Ovary (tissue), 9 donors: ENCODE measurements around the gene UQCC2. TPM values are rescaled to one million over a fixed set of nuclear protein-coding genes. Genes with fewer than 3 reads are reported as not detected.

Experiments used
- DNase-seq, 5 donors: peaks; one replicate each; pipeline ENCODE4 v3.0.0-alpha.2; 2019 to 2020
- H3K27ac ChIP-seq, 2 donors: fragments of 200-600 bp; one replicate each; pipeline versions ENCODE4 v1.5.1 to v1.8.0; 2019 to 2022
- H3K27me3 ChIP-seq: fragments of 200-600 bp; one replicate; pipeline ENCODE4 v1.8.0; 2022
- H3K36me3 ChIP-seq: fragments of 200-600 bp; sonication (generic); one replicate; pipeline ENCODE4 v1.5.1; 2019
- H3K4me1 ChIP-seq: one replicate; pipeline ENCODE4 v1.8.1; 2013; ENCODE audit warnings: mild to moderate bottlenecking, moderate library complexity; ENCODE audit not compliant: insufficient read depth
- H3K4me3 ChIP-seq: fragments of 200-600 bp; sonication (generic); one replicate; pipeline ENCODE4 v1.5.1; 2017
- H3K9me3 ChIP-seq, 2 donors: fragments of 200-600 bp in 1 of 2; sonication (generic) in 1 of 2; one replicate each; pipeline versions ENCODE4 v1.5.1 to v1.8.1; 2013 to 2019; ENCODE audit warnings: mild to moderate bottlenecking in 1 of 2, moderate library complexity in 1 of 2
- CTCF ChIP-seq, 3 donors: fragments of 450-650 bp in 2 of 3; fragments of 200-600 bp in 1 of 3; IDR thresholded peaks; one replicate each; pipeline versions ENCODE4 v1.5.1 to v1.8.0; 2016 to 2022; ENCODE audit warnings: antibody characterized with exemption in 3 of 3, mild to moderate bottlenecking in 1 of 3
- EP300 ChIP-seq: sonication (generic); formaldehyde crosslinking; IDR thresholded peaks from one replicate; pipeline ENCODE4 v1.6.1; 2017; ENCODE audit warnings: antibody characterized with exemption
- POLR2A ChIP-seq: fragments of 450-650 bp; IDR thresholded peaks from one replicate; pipeline ENCODE4 v1.6.1; 2017; ENCODE audit warnings: antibody characterized with exemption, mild to moderate bottlenecking, moderate library complexity
- WGBS, 3 donors: extraction: QIAGEN DNeasy Blood & Tissue Kit in 1 of 3; methylation state at CpG; one replicate each; pipeline versions ENCODE4 v1.1.5 to v1.1.7; 2013 to 2017; 5-methylcytosine and 5-hydroxymethylcytosine counted together
- intact Hi-C, 4 donors: fragments of 100-400 bp; cut with DNase I; formaldehyde crosslinking; loops; one replicate each; pipeline versions ENCODE4 v1.11.0 to v1.15.1; 2022 to 2023
- polyA plus RNA-seq, 2 donors: library from polyadenylated mRNA; stranded (reverse); fragments of 200-250 nt in 1 of 2; fragments of 350-450 nt in 1 of 2; fragmentation: Illumina TruSeq in 1 of 2; extraction: RNeasy Lipid Tissue Mini Kit (QIAGEN cat#74804) in 1 of 2; gene quantifications; one replicate each; pipeline ENCODE4 v1.2.3, GENCODE V29; 2013 to 2014
- total RNA-seq, 7 donors: library from RNA; depleted of rRNA in 2 of 7; stranded (reverse); fragments of >200 nt in 2 of 7; fragmentation: NEBNext Ultra II Directional in 3 of 7; extraction: Animal tissue kit (Norgen Biotek cat#: 25700) in 3 of 7; gene quantifications; one replicate each; pipeline versions ENCODE4 v1.1.0 to v1.2.4, GENCODE V29; 2016 to 2023
- donor health status: DM: no; HTN: no; CAD: no; lungs with moderate emphysema.
- donor health status: DM: no; HTN: no; CAD: no.
- donor health status: Bipolar disorder and iron deficiency.
- donor health status: DM: yes; HTN: yes; CAD: no.
- donor health status: DM: no; HTN: no; CAD: no.
- donor health status: DM: yes; HTN: yes; CAD: no.

UQCC2 gene
- total and polyA plus RNA-seq, 9 donors: 9.1 to 65.2 (median 38.0) TPM

- 85 to 93% (median 88%) methylated on average over 1 of the region's 1 CpG for WGBS, 3 donors
- Histone ChIP-seq H3K27me3 (no peaks in the 10 kb centered on the region), H3K9me3 (no peaks in the 10 kb centered on the region), H3K4me1 (peaks cover 4% of the 10 kb centered on the region), H3K27ac (no peak overlapping the region), H3K36me3 (no peaks in the 10 kb centered on the region), H3K4me3 (no peak overlapping the region)
- intact Hi-C loops: no loop called here
- no peak for DNase-seq
- TF ChIP-seq EP300 (no peak), POLR2A (no peak), CTCF (IDR thresholded peaks at IDR 0.05) (no peak)
Measured at GRCh38 chr6:33720998-33721397, 9.5 kb upstream of the UQCC2 start.

- Histone ChIP-seq H3K4me3 (no peak overlapping the region), H3K27ac (no peak overlapping the region), H3K9me3 (no peaks in the 10 kb centered on the region), H3K27me3 (no peaks in the 10 kb centered on the region), H3K4me1 (peaks cover 4% of the 10 kb centered on the region), H3K36me3 (no peaks in the 10 kb centered on the region)
- intact Hi-C loops: loop anchor here in 2 of 4 donors (10.0 kb wide), 1 partner anchor 435 kb away; no protein-coding TSS in a partner anchor
- no peak for DNase-seq
- TF ChIP-seq POLR2A: no peak
- no peak for TF ChIP-seq CTCF (IDR thresholded peaks at IDR 0.05)
- no peak for TF ChIP-seq EP300
- 61 to 70% (median 64%) methylated on average over 11 of the region's 11 CpGs for WGBS, 3 donors
Measured at GRCh38 chr6:33719326-33719987, 8.0 kb upstream of the UQCC2 start.

GRCh38 chr6:33718713-33719112 is 7.2 kb upstream of the UQCC2 start:
- Histone ChIP-seq H3K27ac (no peak overlapping the region), H3K4me3 (no peak overlapping the region), H3K4me1 (peaks cover 2% of the 10 kb centered on the region), H3K27me3 (no peaks in the 10 kb centered on the region), H3K36me3 (no peaks in the 10 kb centered on the region), H3K9me3 (no peaks in the 10 kb centered on the region)
- TF ChIP-seq CTCF (IDR thresholded peaks at IDR 0.05) (no peak), POLR2A (no peak), EP300 (no peak)
- DNase-seq: no peak
- WGBS, 3 donors: 98 to 100% (median 100%) methylated on average over 2 of the region's 2 CpGs
- intact Hi-C loops: loop anchor here in 2 of 4 donors (10.0 kb wide), 1 partner anchor 436 kb away; no protein-coding TSS in a partner anchor

- intact Hi-C loops: loop anchor here in 2 of 4 donors (10.0 kb wide), 1 partner anchor 437 kb away; no protein-coding TSS in a partner anchor
- H3K27me3 ChIP-seq: no peaks in the 10 kb centered on the region
- no peak overlapping the region for H3K4me3 ChIP-seq
- no peak for TF ChIP-seq CTCF (IDR thresholded peaks at IDR 0.05)
- TF ChIP-seq POLR2A: no peak
- TF ChIP-seq EP300: no peak
- H3K9me3 ChIP-seq: no peaks in the 10 kb centered on the region
- DNase-seq: peak in 3 of 5 donors; percentile 43 to 65 (median 50)
- WGBS, 3 donors: 11 to 20% (median 17%) methylated on average over 6 of the region's 6 CpGs
- no peaks in the 10 kb centered on the region for H3K4me1 ChIP-seq
- no peaks in the 10 kb centered on the region for H3K36me3 ChIP-seq
- H3K27ac ChIP-seq: no peak overlapping the region
Measured at GRCh38 chr6:33717934-33718455, 6.5 kb upstream of the UQCC2 start.
